HG02970 (cell line): ENCODE results near the gene ANKRD34C.
"Not testable (repeated sequence)": the region's sequence is repeated elsewhere in the genome, so short reads cannot be mapped to it uniquely, and the experiment has no call there.

ENCODE experiments used
- ATAC-seq: cut with Tn5 transposase; IDR thresholded peaks from one replicate; pipeline ENCODE4 v1.9.1; 2021; ENCODE audit warnings: mild to moderate bottlenecking, moderate library complexity, moderate number of reproducible peaks; ENCODE audit not compliant: unreplicated experiment, low FRiP score

ANKRD34C gene

GRCh38 chr15:79310985-79311900 lies 28.7 kb downstream of the ANKRD34C start, which contains the start of gene TMED3:
Gene TMED3, plus strand, starts transcription at chr15:79311112. Its CDS starts 138 bp downstream, at chr15:79311250.
- peak; percentile 93 for ATAC-seq

- no peak for ATAC-seq
These were observed 29.5 kb downstream of the ANKRD34C start for GRCh38 chr15:79311901-79312553.

GRCh38 chr15:79314186-79314585 lies 31.7 kb downstream of the ANKRD34C start:
- ATAC-seq, result no peak

- no peak for ATAC-seq
These were observed 32.3 kb downstream of the ANKRD34C start for GRCh38 chr15:79314811-79315210.

- no peak for ATAC-seq
These were observed 33.3 kb downstream of the ANKRD34C start for GRCh38 chr15:79315623-79316328.

- no peak for ATAC-seq
These were observed 34.3 kb downstream of the ANKRD34C start for GRCh38 chr15:79316864-79317263.

GRCh38 chr15:79319973-79320372 lies 37.5 kb downstream of the ANKRD34C start:
- not testable (repeated sequence) for ATAC-seq

- no peak for ATAC-seq
These were observed 39.4 kb downstream of the ANKRD34C start for GRCh38 chr15:79321876-79322275.

- ATAC-seq, result no peak
These were observed 39.8 kb downstream of the ANKRD34C start for GRCh38 chr15:79322306-79322705.

- ATAC-seq, result no peak
These were observed 40.4 kb downstream of the ANKRD34C start for GRCh38 chr15:79322945-79323344.

- no peak for ATAC-seq
These were observed 46.7 kb downstream of the ANKRD34C start for GRCh38 chr15:79329171-79329611.
